Suppressor macrophage (primary cell): ENCODE data around the gene KIAA1143.
A peak's percentile ranks its signal among the peaks of the same experiment; 100 is the strongest.

Experiments
- DNase-seq, 4 experiments: peaks; one replicate each; pipeline ENCODE4 v3.0.0-alpha.2; 2020 to 2022
- total RNA-seq, 17 experiments: gene quantifications; one replicate each; lab custom pipeline; 2026; ENCODE audit warnings: mixed read lengths in 6 of 17, inconsistent platforms in 3 of 17; lab: John Stamatoyannopoulos, UW

Gene KIAA1143
- total RNA-seq: 7.5 to 34.5 (median 24.0) reads per million in 17 experiments

- DNase-seq: peak; percentile 99
These were observed at the start of gene KIAA1143, which contains the start of gene KIF15 for GRCh38 chr3:44761424-44762169. Gene KIAA1143, minus strand, starts transcription at chr3:44761619. Its CDS starts 17 bp downstream, at chr3:44761602. Gene KIF15, plus strand, starts transcription at chr3:44761794. Its CDS starts 72 bp downstream, at chr3:44761866.

DNA sequence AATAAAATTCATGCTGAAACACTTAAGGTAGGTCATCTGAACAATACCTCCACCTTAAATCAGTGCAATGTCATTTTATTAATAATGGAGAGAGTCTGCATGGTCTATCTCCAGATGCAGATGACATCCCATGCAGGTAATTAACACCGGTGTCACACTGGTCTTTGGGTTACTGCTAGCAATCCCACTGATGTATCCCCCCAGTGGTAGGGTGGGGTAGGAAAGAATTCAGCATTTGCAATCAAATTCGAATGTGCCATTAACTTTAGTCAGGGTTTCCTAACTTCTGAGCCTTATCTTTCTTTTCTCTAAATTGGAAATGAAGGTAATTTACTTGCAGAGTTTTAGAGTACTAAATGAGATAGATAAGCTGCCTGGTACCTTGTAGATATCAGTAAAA, 44.5 kb upstream of the KIAA1143 start:
- no peak for DNase-seq

GRCh38 chr3:44803298-44803697, 41.9 kb upstream of the KIAA1143 start:
- no peak for DNase-seq

- peak; percentile 24 to 62 (median 48) for DNase-seq
These were observed 40.6 kb upstream of the KIAA1143 start for GRCh38 chr3:44802011-44802410.

DNA sequence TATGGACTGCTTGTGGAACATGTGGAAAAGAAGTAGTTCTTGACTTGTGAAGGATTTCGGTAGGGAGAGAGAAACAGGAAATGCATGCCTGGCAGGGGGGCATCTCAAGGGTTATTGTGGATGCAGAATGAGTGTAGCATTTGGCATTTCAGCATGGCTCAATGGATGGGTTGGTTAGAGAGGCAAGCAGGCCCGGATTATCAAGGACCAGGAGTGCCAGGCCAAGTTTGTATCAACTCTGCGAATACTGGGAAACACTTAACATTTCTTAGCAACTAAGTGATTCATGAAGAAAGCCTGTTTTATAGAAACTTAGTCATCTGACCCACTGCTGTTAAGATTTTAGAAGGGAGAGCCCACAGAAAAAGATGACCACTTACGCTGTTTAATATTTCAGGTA, 33.8 kb upstream of the KIAA1143 start:
- DNase-seq: no peak

DNA sequence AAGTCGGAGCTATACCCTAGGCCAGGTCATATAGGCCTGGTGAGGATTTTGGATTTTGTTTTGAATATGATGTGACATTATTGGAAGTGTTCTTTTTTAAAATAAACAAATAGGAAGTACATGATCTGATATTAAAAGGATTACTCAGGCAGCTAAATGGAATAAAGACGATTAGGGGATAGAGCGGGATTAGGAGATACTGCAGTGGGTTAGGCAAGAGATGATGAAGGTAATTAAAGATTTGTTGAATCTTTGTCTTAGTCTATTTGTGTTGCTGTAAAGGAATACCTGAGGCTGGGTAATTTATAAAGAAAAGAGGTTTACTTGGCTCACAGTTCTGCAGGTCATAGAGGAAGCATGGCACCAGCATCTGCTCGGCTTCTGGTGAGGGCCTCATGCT, 21.5 kb upstream of the KIAA1143 start:
- DNase-seq: no peak

- no peak for DNase-seq
These were observed 10.7 kb upstream of the KIAA1143 start for GRCh38 chr3:44772099-44772442.

GRCh38 chr3:44771424-44772098, 10.1 kb upstream of the KIAA1143 start:
- no peak for DNase-seq

- DNase-seq: no peak
These were observed 2.8 kb upstream of the KIAA1143 start for GRCh38 chr3:44764248-44764647.

GRCh38 chr3:44762690-44763089, 1.3 kb upstream of the KIAA1143 start:
- no peak for DNase-seq

DNA sequence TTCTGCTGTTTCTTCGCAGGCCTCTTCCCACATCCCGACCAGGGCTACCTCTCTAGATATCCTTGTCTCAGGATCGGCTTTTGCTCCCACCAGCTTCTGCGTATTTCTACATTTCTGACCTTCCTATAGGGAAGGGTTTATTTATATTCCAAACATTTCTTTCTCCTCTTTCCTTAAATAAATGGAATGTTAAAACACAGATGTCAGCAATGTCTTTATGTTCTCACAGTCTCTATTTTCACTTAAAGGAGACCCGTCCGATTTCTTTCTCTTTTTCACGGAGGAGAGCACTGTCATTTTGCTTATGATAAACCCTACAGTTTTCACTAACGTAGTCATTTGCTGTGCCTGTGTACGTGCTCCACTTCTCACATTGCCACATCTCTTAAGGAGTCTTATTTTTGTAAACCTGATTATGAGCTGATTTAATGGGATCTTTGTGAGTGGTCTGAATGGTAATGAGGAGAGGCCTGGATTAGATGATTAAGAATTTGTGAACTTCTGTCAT, 805 bp upstream of the KIAA1143 start:
- DNase-seq: peak in 1 of 4 experiments; percentile 6

DNA sequence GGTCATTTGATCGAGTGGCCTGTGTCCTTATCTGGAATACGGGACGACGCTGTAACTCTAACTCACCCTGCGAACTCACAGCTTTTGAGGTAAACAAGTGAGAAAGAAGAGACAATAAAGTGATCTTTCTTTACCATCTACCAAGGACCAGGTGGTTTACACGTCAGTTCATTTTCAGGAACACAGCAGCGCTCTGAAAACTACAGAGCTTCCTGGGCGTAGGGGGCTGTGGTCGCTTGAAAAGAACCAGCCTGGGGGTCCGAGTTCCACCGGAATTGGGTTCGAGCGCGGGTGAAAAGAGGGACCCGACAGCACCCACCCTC, 357 bp downstream of the KIAA1143 start:
- DNase-seq: peak in 3 of 4 experiments; percentile 3 to 9 (median 4)

DNA sequence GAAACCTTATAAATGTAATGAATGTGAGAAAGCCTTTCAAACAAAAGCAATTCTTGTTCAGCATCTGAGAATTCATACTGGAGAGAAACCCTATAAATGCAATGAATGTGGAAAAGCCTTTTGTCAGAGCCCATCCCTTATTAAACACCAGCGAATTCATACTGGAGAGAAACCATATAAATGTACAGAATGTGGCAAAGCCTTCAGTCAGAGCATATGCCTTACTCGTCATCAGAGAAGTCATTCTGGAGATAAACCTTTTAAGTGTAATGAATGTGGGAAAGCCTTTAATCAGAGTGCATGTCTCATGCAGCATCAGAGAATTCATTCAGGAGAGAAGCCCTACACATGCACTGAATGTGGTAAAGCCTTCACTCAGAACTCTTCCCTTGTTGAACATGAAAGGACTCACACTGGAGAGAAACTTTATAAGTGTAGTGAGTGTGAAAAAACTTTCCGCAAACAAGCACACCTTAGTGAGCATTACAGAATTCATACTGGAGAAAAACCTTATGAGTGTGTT, 26.7 kb downstream of the KIAA1143 start:
- no peak for DNase-seq

GRCh38 chr3:44729384-44729910, 32.0 kb downstream of the KIAA1143 start, which contains the start of gene ZNF501:
Gene ZNF501, plus strand, starts transcription at chr3:44729635. Its CDS starts 4,787 bp downstream, at chr3:44734422.
- DNase-seq: peak; percentile 82 to 95 (median 88)

DNA sequence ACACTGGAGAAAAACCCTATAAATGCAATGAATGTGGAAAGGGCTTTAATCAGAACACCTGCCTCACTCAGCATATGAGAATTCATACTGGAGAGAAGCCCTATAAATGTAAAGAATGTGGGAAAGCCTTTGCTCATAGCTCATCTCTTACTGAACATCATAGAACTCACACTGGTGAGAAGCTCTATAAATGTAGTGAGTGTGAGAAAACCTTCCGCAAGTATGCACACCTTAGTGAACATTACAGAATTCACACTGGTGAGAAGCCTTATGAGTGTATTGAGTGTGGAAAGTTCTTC, 39.4 kb downstream of the KIAA1143 start:
- DNase-seq: no peak

DNA sequence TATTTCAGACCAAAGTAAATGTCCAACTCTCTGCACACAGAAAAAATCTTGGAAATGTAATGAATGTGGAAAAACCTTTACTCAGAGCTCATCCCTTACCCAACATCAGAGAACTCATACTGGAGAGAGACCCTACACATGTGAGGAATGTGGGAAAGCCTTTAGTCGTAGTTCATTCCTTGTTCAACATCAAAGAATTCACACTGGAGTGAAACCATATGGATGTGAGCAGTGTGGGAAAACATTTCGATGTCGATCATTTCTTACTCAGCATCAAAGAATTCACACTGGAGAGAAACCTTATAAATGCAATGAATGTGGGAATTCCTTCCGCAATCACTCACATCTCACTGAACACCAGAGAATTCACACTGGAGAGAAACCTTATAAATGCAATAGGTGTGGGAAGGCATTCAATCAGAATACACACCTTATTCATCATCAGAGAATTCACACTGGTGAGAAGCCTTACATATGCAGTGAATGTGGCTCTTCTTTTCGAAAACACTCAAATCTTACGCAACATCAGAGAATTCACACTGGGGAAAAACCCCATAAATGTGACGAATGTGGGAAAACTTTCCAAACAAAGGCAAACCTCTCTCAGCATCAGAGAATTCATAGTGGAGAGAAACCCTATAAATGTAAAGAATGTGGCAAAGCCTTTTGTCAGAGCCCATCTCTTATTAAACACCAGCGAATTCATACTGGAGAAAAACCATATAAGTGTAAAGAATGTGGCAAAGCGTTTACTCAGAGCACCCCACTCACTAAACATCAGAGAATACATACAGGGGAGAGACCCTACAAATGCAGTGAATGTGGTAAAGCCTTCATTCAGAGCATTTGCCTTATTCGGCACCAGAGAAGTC, 40.0 kb downstream of the KIAA1143 start:
- DNase-seq: peak in 1 of 4 experiments; percentile 15

DNA sequence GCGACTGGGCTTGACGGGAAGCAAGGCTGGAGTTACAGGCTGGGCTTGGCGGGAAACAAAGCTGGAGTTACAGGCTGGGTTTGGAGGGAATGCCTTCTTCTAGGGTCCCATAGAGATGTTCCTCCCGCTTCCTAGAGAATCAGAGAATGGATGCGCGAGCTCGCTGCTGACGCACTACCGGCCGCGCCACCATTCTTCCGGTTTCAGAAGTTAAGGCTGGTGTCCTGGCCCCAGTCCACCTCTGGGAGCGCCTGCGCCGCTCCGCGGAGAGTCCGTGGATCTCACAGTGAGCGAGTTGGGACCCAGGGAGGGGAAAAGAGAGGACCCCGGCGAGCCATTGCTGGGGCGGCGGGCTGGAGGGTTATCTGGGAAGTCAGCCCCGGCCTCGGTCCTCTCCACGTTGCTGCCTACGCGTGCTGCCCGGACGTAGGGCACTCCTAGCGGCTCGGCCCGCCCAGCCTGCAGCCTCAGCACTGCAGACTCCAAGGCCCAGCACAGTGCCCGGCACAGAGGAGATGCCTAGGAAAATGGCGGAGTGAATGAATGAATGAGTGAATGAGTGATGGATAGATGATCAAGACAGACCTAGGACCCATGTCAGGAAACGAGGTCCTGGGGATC, 48.9 kb downstream of the KIAA1143 start, which contains the start of gene ZNF502:
Gene ZNF502 (plus strand): TSS at position 206 of the 621 bp plus-strand sequence. CDS start 7,602 bp downstream, outside the sequence.
- peak; percentile 69 to 91 (median 83) for DNase-seq
